GM13977 (cell line): ENCODE measurements around the gene HECW1.
"Not testable (repeated sequence)": the region's sequence is repeated elsewhere in the genome, so short reads cannot be mapped to it uniquely, and the experiment has no call there.

Experiments used
- DNase-seq: peaks from one replicate; pipeline ENCODE4 v3.0.0; 2012; ENCODE audit warnings: low spot score
- CTCF ChIP-seq: IDR thresholded peaks from 2 replicates; pipeline ENCODE4 v1.5.1; 2012; ENCODE audit warnings: mild to moderate bottlenecking, control low read depth; ENCODE audit not compliant: insufficient read depth; ENCODE audit errors: extremely low read depth, missing control alignments
- in situ Hi-C: fragments of 300-500 bp; cut with MboI; formaldehyde crosslinking; loops from one replicate; pipeline ENCODE4 v1.12.0; 2022; ENCODE audit warnings: low sequenced_read_pairs, low pct_unique_long_range_greater_than_20kb, mixed read lengths, inconsistent platforms; ENCODE audit not compliant: unreplicated experiment

The HECW1 gene

DNA sequence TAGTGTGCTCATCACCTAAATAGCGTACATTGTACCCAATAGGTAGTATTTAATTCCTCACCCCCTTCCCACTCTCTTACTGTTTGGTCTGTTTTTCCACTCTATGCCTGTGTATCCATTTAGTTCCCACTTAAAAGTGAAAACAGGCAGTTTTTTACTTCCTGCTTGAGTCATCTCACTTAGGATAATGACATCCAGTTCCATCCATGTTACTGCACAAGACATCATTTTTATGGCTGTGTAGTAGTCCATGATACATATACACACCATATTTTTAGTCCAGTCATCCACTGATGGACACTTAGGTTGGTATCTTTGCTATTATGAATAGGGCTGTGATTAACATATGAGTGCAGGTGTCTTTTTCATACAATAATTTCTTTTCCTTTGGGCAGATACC is 480.6 kb downstream of the HECW1 start:
- no peak for TF ChIP-seq CTCF
- in situ Hi-C loops: no loop called here
- DNase-seq: no peak

- no peak for DNase-seq
- in situ Hi-C loops: no loop called here
- no peak for TF ChIP-seq CTCF
These were observed 481.6 kb downstream of the HECW1 start for GRCh38 chr7:43594020-43594419.

- in situ Hi-C loops, DNase-seq: not testable (repeated sequence)
These were observed 484.0 kb downstream of the HECW1 start for GRCh38 chr7:43596426-43596825.

DNA sequence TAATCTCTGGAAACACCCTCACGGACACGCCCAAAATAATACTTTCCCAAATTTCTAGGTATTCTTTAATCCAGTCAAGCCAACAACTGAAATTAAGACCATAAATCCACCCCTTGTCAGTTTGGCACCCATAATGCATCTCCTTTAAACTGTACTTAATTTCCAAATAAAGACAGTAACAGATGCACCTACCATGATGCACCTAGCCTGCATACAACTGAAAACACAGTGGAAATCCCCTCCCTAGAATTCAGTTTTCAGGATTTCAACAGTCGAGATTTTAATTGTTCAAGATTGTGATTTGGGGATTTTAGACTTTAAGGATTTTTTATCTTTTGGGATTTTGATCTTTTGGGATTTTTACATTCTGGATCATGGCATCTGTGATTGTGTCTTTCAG is 487.6 kb downstream of the HECW1 start:
- TF ChIP-seq CTCF: no peak
- no peak for DNase-seq
- in situ Hi-C loops: no loop called here

DNA sequence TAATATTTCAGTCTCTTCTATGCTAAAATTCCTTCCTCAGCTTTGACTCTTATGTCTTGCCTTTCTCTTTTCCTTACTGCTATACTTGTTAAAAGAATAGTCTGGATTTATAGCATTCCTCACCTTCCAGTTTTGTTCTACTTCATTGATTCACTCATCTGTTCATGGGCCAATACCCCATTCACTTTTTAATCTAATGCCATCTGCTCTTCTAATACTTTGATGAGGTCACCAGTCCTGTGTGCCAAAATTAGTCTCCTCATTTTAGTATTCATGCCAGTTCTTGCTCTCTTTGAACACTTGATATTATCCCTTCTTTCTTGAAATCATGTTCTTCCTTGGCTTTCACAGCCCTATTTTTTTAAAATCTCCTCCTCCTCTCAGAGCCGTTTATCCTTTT is 489.8 kb downstream of the HECW1 start:
- no peak for TF ChIP-seq CTCF
- DNase-seq: no peak
- in situ Hi-C loops: no loop called here

DNA sequence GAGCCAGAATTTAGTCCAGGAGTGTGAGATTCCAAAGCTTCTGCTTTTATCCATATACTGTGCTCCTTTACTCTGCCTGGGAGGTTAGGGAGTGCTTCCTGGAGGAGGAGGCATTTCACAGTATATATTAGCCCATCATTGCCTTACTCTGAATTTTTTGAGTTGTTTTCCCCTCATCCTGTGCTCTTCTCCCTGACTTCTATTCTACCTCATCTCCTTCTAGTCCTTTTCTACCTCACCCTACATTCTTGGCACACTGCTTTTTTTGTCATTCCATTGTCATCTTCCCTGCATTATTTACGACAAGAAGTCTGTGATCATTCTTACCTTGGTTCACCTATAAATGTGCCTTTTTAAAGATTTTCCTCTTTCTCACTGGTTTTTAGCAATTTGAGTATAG is 491.8 kb downstream of the HECW1 start:
- in situ Hi-C loops: no loop called here

GRCh38 chr7:43609097-43609496 is 496.6 kb downstream of the HECW1 start:
- in situ Hi-C loops: no loop called here
- DNase-seq: no peak
- no peak for TF ChIP-seq CTCF

More for the DNA sequence above, 491.8 kb downstream of the HECW1 start:
- no peak for DNase-seq
- no peak for TF ChIP-seq CTCF
